Fibroblast of gingiva (primary cell): ENCODE data around the gene NHLRC4.

Source experiments
- DNase-seq: peaks from one replicate; pipeline ENCODE4 v3.0.0-alpha.2; 2011; ENCODE audit warnings: low read depth

The NHLRC4 gene

GRCh38 chr16:598823-599739 lies 32.3 kb downstream of the NHLRC4 start:
- no peak for DNase-seq

GRCh38 chr16:600781-601180 lies 34.0 kb downstream of the NHLRC4 start:
- DNase-seq: no peak

DNA sequence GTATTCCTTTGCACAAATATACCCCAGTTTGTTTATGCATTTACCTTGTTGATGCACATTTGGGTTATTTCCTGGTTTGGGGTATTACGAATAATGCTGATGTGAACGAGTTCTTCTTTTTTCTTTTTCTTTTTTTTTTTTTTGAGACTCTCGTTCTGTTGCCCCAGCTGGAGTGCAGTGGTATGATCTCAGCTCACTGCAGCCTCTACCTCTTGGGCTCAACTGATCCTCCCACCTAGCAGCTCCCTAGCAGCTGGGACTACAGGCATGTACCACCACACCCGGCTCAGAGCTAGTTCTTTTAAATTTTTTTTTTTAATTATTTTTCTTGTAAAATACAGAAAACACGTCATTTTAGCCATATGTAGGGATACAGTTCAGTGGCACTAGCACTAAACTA lies 37.1 kb downstream of the NHLRC4 start:
- no peak for DNase-seq

- no peak for DNase-seq
Observed at GRCh38 chr16:606656-607307, 40.0 kb downstream of the NHLRC4 start.

GRCh38 chr16:608019-608418 lies 41.2 kb downstream of the NHLRC4 start:
- no peak for DNase-seq

GRCh38 chr16:609316-609715 lies 42.5 kb downstream of the NHLRC4 start:
- no peak for DNase-seq

DNA sequence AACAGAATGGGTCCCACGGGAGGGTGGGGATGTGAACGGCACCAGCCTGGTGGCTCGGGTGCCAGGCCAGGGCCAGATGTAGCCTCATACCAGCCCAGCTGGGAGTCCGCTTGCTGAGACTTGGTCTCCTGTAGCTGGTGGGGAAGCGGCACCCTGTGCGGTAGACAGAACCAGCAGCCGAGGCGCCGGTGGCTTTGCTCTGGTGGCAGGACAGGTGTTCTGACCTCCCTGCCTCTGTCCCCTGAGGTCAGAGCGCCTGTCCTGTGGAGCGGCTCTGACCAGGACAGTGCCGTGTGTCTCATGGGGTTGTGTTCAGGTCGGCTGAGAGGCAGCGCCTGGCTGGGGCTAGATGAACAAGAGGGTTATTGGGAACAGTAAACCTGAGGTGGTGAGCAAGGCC lies 43.2 kb downstream of the NHLRC4 start:
- no peak for DNase-seq

DNA sequence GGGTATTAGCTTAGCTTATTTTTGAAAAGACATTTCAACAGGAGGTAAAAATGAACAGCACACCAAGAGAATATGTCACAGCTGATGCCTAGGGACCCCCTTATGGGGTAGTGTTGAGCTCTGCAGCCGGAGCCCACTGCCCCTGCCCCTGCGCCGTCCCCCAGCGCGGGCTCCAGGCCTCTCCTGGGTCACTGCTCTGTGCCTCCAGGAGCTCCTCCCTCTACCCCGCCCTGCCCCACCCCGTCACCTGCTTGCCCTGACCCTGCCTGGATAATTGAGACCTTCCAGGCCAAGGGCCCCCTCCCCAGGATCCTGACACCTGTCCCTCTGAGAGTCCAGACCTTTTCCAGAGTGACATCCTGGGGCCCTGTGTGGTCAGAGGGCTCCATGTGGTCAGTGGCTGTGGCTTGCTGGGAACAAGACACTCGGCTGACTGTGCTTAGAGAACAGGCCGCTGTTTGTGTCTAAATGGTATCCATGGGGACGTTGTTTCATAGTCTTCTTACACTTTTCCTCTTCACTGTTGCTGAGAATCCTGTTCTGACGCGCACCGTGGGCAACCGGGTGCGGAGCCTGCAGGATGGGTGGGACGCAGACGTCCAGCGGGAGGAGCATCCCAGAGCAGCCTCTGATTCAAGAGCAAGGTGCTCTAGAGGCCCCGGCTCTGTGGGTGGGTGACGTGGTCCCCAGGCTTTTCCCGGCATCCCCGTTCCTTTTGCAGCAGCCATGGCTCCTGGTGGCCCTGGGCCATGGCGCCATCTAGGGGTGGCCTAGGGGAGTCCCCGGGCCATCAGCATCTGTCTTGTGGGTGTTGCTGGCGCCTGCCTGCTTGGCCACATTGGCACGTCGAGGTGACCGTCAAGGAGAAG lies 43.9 kb downstream of the NHLRC4 start:
- no peak for DNase-seq

DNA sequence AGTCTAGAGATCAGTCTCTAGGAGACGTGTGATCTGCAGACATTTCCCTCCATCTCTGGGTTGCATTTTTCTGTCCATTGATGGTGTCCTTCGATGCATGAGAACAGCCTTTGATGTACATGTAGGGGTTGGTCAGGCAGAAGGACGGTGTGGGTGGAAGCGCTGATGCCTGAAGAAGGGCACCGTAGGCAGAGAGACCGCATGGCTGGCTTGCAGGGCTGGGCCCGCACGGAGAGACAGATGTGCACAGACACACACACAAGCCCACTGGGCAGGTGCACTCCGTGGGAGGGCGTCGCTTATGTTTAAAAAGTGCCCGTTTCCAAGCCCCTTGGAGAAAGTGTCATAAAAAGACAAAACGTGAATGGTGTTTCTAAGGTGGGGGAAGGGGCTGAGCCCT lies 48.3 kb downstream of the NHLRC4 start:
- no peak for DNase-seq

- DNase-seq: no peak
Observed at GRCh38 chr16:616733-617586, 50.2 kb downstream of the NHLRC4 start.

DNA sequence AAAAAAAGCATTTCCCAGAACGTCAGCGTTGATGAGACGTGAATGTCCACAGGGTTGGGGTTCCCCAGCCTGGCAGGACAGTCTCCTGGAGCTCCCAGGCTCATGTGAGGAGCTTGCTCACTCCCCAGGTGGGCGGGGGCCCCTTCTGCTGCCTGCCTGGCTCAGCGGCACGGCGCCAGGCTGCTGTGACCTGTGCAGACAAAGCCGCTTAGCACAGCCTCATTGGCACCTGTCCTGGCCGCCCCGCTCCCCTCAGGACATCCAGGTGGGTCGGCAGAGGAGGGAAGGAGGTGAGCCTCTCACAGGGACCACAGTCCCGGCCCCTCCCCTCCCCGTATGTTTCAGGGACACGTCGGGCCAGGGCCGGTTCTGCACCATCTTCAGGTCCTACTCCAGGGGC lies 51.0 kb downstream of the NHLRC4 start:
- DNase-seq: no peak
